WTC11 (cell line): Measurements from ENCODE around the gene KRTAP20-3. TPM values are rescaled to one million over a fixed set of nuclear protein-coding genes. Genes with fewer than 3 reads are reported as not detected.

Experiments used
- ATAC-seq: fragments of 200-7000 bp; cut with Tn5 transposase; 2 replicates; pipeline ENCODE4 v1.10.0; 2021; ENCODE audit warnings: mild to moderate bottlenecking, moderate library complexity
- CTCF ChIA-PET: fragments of 300-600 bp; sonication (Branson Sonifier 250); formaldehyde crosslinking; loops from one replicate; lab custom pipeline; 2021; ENCODE audit warnings: antibody characterized with exemption; lab: Charles Lee
- POLR2A ChIA-PET: fragments of 350-600 bp; sonication (Branson Sonifier 250); formaldehyde crosslinking; loops from one replicate; lab custom pipeline; 2021; ENCODE audit warnings: antibody characterized with exemption; lab: Charles Lee
- DNase-seq: peaks from one replicate; pipeline ENCODE4 v3.0.0; 2021; ENCODE audit warnings: low spot score
- H3K27ac Mint-ChIP-seq: 2 replicates; pipeline ENCODE4 v1.8.0; 2021; ENCODE audit warnings: mixed read lengths
- H3K27me3 Mint-ChIP-seq: 2 replicates; pipeline ENCODE4 v1.8.0; 2021; ENCODE audit warnings: low read depth, mild to moderate bottlenecking, moderate library complexity, mixed read lengths
- H3K36me3 Mint-ChIP-seq: 2 replicates; pipeline ENCODE4 v1.8.0; 2021; ENCODE audit warnings: mixed read lengths
- H3K4me1 Mint-ChIP-seq: 2 replicates; pipeline ENCODE4 v1.8.0; 2022; ENCODE audit warnings: mixed read lengths
- H3K4me3 Mint-ChIP-seq: 2 replicates; pipeline ENCODE4 v1.8.0; 2021; ENCODE audit warnings: mild to moderate bottlenecking, moderate library complexity, mixed read lengths
- H3K9me3 Mint-ChIP-seq: 2 replicates; pipeline ENCODE4 v1.8.0; 2021; ENCODE audit warnings: mixed read lengths
- E2F5 ChIP-seq: sonication (generic); formaldehyde crosslinking; IDR thresholded peaks from 2 replicates; pipeline ENCODE4 v1.8.1; 2022; ENCODE audit warnings: mild to moderate bottlenecking, moderate library complexity, missing genetic modification reagents
- ELF4 ChIP-seq: sonication (generic); formaldehyde crosslinking; IDR thresholded peaks from 2 replicates; pipeline ENCODE4 v1.8.1; 2022; ENCODE audit warnings: low read depth, mild to moderate bottlenecking, moderate library complexity, missing genetic modification reagents
- ESRRA ChIP-seq: sonication (generic); formaldehyde crosslinking; IDR thresholded peaks from 2 replicates; pipeline ENCODE4 v1.8.1; 2022; ENCODE audit warnings: mild to moderate bottlenecking, missing genetic modification reagents, borderline replicate concordance
- ETV6 ChIP-seq: sonication (generic); formaldehyde crosslinking; IDR thresholded peaks from 2 replicates; pipeline ENCODE4 v1.8.1; 2022; ENCODE audit warnings: mild to moderate bottlenecking, missing genetic modification reagents
- FOXJ3 ChIP-seq: sonication (generic); formaldehyde crosslinking; IDR thresholded peaks from 2 replicates; pipeline ENCODE4 v1.9.0; 2021; ENCODE audit warnings: missing genetic modification reagents, mild to moderate bottlenecking, borderline replicate concordance
- JAZF1 ChIP-seq: fragments of 250-450 bp; sonication (Bioruptor Pico); IDR thresholded peaks from 2 replicates; pipeline ENCODE4 v1.9.0; 2021; ENCODE audit warnings: moderate library complexity, mild to moderate bottlenecking, inconsistent platforms
- JUN ChIP-seq: sonication (generic); formaldehyde crosslinking; IDR thresholded peaks from 2 replicates; pipeline ENCODE4 v1.8.0; 2023; ENCODE audit warnings: mild to moderate bottlenecking, missing genetic modification reagents
- MLX ChIP-seq: sonication (generic); formaldehyde crosslinking; IDR thresholded peaks from 2 replicates; pipeline ENCODE4 v1.8.1; 2023; ENCODE audit warnings: mild to moderate bottlenecking, missing genetic modification reagents, moderate library complexity
- NFATC4 ChIP-seq: fragments of 250-450 bp; sonication (Bioruptor Pico); IDR thresholded peaks from 2 replicates; pipeline ENCODE4 v1.9.0; 2021; ENCODE audit warnings: mild to moderate bottlenecking
- RORB ChIP-seq: fragments of 250-450 bp; sonication (Bioruptor Pico); IDR thresholded peaks from 2 replicates; pipeline ENCODE4 v1.9.0; 2021; ENCODE audit warnings: mild to moderate bottlenecking
- TEAD4 ChIP-seq: sonication (generic); formaldehyde crosslinking; IDR thresholded peaks from 2 replicates; pipeline ENCODE4 v1.8.0; 2022; ENCODE audit warnings: mild to moderate bottlenecking, missing genetic modification reagents
- USF2 ChIP-seq: sonication (generic); formaldehyde crosslinking; IDR thresholded peaks from 2 replicates; pipeline ENCODE4 v1.8.1; 2023; ENCODE audit warnings: mild to moderate bottlenecking, missing genetic modification reagents, moderate library complexity
- ZNF396 ChIP-seq: fragments of 250-450 bp; sonication (Bioruptor Pico); IDR thresholded peaks from 2 replicates; pipeline ENCODE4 v1.8.0; 2021; ENCODE audit warnings: mild to moderate bottlenecking, moderate library complexity, borderline replicate concordance
- total RNA-seq: library from RNA; stranded (reverse); gene quantifications from 3 replicates; pipeline ENCODE4 v1.2.3, GENCODE V29; 2021
- TF ChIP-seq, protein P1 (sequence below): sonication (generic); formaldehyde crosslinking; IDR thresholded peaks from 2 replicates; pipeline ENCODE4 v1.8.0; 2023; ENCODE audit warnings: missing genetic modification reagents
- TF ChIP-seq, protein P2 (sequence below): sonication (generic); formaldehyde crosslinking; IDR thresholded peaks from 2 replicates; pipeline ENCODE4 v1.8.0; 2022; ENCODE audit warnings: missing genetic modification reagents
- TF ChIP-seq, protein P3 (sequence below): sonication (generic); formaldehyde crosslinking; IDR thresholded peaks from 2 replicates; pipeline ENCODE4 v1.8.0; 2022; ENCODE audit warnings: mild to moderate bottlenecking, missing genetic modification reagents
- TF ChIP-seq, protein P4 (sequence below): sonication (generic); formaldehyde crosslinking; IDR thresholded peaks from 2 replicates; pipeline ENCODE4 v1.8.0; 2023; ENCODE audit warnings: missing genetic modification reagents, mild to moderate bottlenecking, borderline replicate concordance

The KRTAP20-3 gene
- total RNA-seq, 1 experiment from 2014 or later = not detected

GRCh38 chr21:30623362-30623761 lies 19.3 kb upstream of the KRTAP20-3 start:
- Mint-ChIP-seq H3K27me3 (no peaks in the 10 kb centered on the region), H3K4me1 (peaks cover 12% of the 10 kb centered on the region), H3K36me3 (peaks cover 13% of the 10 kb centered on the region), H3K27ac (no peak overlapping the region), H3K4me3 (no peak overlapping the region), H3K9me3 (peaks cover 14% of the 10 kb centered on the region)
- ChIA-PET CTCF (no interaction called here), POLR2A (no interaction called here)
- DNase-seq (no peak), ATAC-seq (no peak)
- TF ChIP-seq ETV6 (CRISPR knock-in tag) (no peak), USF2 (CRISPR knock-in tag) (no peak), NFATC4 (no peak)
- TF ChIP-seq, protein P1, sequence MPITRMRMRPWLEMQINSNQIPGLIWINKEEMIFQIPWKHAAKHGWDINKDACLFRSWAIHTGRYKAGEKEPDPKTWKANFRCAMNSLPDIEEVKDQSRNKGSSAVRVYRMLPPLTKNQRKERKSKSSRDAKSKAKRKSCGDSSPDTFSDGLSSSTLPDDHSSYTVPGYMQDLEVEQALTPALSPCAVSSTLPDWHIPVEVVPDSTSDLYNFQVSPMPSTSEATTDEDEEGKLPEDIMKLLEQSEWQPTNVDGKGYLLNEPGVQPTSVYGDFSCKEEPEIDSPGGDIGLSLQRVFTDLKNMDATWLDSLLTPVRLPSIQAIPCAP (CRISPR knock-in tag) = no peak
- TF ChIP-seq, all 79 proteins: peak for 0

- Mint-ChIP-seq H3K9me3 (peaks cover 14% of the 10 kb centered on the region), H3K27ac (peak overlapping the region; percentile 23; the same call in 1 of the 2 replicates), H3K4me3 (no peak overlapping the region), H3K4me1 (peaks cover 12% of the 10 kb centered on the region), H3K27me3 (no peaks in the 10 kb centered on the region), H3K36me3 (peaks cover 13% of the 10 kb centered on the region)
- DNase-seq (no peak), ATAC-seq (peak; percentile 59)
- ChIA-PET CTCF (no interaction called here), POLR2A (no interaction called here)
- TF ChIP-seq ETV6 (CRISPR knock-in tag) = no peak
- TF ChIP-seq ELF4 (CRISPR knock-in tag) = no peak
- TF ChIP-seq ESRRA (CRISPR knock-in tag) = no peak
- no peak for TF ChIP-seq ZNF396
- TF ChIP-seq JAZF1 (CRISPR knock-in tag) = no peak
- TF ChIP-seq RORB = no peak
- TF ChIP-seq, protein P2, sequence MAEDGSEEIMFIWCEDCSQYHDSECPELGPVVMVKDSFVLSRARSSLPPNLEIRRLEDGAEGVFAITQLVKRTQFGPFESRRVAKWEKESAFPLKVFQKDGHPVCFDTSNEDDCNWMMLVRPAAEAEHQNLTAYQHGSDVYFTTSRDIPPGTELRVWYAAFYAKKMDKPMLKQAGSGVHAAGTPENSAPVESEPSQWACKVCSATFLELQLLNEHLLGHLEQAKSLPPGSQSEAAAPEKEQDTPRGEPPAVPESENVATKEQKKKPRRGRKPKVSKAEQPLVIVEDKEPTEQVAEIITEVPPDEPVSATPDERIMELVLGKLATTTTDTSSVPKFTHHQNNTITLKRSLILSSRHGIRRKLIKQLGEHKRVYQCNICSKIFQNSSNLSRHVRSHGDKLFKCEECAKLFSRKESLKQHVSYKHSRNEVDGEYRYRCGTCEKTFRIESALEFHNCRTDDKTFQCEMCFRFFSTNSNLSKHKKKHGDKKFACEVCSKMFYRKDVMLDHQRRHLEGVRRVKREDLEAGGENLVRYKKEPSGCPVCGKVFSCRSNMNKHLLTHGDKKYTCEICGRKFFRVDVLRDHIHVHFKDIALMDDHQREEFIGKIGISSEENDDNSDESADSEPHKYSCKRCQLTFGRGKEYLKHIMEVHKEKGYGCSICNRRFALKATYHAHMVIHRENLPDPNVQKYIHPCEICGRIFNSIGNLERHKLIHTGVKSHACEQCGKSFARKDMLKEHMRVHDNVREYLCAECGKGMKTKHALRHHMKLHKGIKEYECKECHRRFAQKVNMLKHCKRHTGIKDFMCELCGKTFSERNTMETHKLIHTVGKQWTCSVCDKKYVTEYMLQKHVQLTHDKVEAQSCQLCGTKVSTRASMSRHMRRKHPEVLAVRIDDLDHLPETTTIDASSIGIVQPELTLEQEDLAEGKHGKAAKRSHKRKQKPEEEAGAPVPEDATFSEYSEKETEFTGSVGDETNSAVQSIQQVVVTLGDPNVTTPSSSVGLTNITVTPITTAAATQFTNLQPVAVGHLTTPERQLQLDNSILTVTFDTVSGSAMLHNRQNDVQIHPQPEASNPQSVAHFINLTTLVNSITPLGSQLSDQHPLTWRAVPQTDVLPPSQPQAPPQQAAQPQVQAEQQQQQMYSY = no peak
- no peak for TF ChIP-seq TEAD4 (CRISPR knock-in tag)
- TF ChIP-seq MLX = no peak
- TF ChIP-seq FOXJ3 (CRISPR knock-in tag) = no peak
- TF ChIP-seq, protein P3, sequence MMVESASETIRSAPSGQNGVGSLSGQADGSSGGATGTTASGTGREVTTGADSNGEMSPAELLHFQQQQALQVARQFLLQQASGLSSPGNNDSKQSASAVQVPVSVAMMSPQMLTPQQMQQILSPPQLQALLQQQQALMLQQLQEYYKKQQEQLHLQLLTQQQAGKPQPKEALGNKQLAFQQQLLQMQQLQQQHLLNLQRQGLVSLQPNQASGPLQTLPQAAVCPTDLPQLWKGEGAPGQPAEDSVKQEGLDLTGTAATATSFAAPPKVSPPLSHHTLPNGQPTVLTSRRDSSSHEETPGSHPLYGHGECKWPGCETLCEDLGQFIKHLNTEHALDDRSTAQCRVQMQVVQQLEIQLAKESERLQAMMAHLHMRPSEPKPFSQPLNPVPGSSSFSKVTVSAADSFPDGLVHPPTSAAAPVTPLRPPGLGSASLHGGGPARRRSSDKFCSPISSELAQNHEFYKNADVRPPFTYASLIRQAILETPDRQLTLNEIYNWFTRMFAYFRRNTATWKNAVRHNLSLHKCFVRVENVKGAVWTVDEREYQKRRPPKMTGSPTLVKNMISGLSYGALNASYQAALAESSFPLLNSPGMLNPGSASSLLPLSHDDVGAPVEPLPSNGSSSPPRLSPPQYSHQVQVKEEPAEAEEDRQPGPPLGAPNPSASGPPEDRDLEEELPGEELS (CRISPR knock-in tag) = no peak
- TF ChIP-seq JUN = no peak
- TF ChIP-seq, protein P4, sequence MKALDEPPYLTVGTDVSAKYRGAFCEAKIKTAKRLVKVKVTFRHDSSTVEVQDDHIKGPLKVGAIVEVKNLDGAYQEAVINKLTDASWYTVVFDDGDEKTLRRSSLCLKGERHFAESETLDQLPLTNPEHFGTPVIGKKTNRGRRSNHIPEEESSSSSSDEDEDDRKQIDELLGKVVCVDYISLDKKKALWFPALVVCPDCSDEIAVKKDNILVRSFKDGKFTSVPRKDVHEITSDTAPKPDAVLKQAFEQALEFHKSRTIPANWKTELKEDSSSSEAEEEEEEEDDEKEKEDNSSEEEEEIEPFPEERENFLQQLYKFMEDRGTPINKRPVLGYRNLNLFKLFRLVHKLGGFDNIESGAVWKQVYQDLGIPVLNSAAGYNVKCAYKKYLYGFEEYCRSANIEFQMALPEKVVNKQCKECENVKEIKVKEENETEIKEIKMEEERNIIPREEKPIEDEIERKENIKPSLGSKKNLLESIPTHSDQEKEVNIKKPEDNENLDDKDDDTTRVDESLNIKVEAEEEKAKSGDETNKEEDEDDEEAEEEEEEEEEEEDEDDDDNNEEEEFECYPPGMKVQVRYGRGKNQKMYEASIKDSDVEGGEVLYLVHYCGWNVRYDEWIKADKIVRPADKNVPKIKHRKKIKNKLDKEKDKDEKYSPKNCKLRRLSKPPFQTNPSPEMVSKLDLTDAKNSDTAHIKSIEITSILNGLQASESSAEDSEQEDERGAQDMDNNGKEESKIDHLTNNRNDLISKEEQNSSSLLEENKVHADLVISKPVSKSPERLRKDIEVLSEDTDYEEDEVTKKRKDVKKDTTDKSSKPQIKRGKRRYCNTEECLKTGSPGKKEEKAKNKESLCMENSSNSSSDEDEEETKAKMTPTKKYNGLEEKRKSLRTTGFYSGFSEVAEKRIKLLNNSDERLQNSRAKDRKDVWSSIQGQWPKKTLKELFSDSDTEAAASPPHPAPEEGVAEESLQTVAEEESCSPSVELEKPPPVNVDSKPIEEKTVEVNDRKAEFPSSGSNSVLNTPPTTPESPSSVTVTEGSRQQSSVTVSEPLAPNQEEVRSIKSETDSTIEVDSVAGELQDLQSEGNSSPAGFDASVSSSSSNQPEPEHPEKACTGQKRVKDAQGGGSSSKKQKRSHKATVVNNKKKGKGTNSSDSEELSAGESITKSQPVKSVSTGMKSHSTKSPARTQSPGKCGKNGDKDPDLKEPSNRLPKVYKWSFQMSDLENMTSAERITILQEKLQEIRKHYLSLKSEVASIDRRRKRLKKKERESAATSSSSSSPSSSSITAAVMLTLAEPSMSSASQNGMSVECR (CRISPR knock-in tag) = no peak
- no peak for TF ChIP-seq E2F5 (CRISPR knock-in tag)
Observed at GRCh38 chr21:30625449-30626165, 17.1 kb upstream of the KRTAP20-3 start.
